GM18520 (cell line): ENCODE results near the gene EHMT1.
"Not testable (repeated sequence)": the region's sequence is repeated elsewhere in the genome, so short reads cannot be mapped to it uniquely, and the experiment has no call there.

Experiments
- ATAC-seq: cut with Tn5 transposase; IDR thresholded peaks from one replicate; pipeline ENCODE4 v1.9.1; 2021; ENCODE audit not compliant: unreplicated experiment

EHMT1 gene

GRCh38 chr9:137800196-137801022, 181.6 kb downstream of the EHMT1 start:
- no peak for ATAC-seq

GRCh38 chr9:137801023-137801319, 182.2 kb downstream of the EHMT1 start:
- ATAC-seq, result no peak

GRCh38 chr9:137802021-137802420, 183.2 kb downstream of the EHMT1 start:
- ATAC-seq, result no peak

GRCh38 chr9:137802521-137803243, 183.9 kb downstream of the EHMT1 start:
- no peak for ATAC-seq

GRCh38 chr9:137804908-137805630, 186.3 kb downstream of the EHMT1 start:
- ATAC-seq, result no peak

- no peak for ATAC-seq
Measured at GRCh38 chr9:137807721-137808703, 189.2 kb downstream of the EHMT1 start.

- ATAC-seq, result no peak
Measured at GRCh38 chr9:137809040-137809576, 190.3 kb downstream of the EHMT1 start.

- ATAC-seq, result not testable (repeated sequence)
Measured at GRCh38 chr9:137809726-137810450, 191.1 kb downstream of the EHMT1 start.

GRCh38 chr9:137811283-137811870, 192.6 kb downstream of the EHMT1 start:
- ATAC-seq, result no peak

GRCh38 chr9:137812356-137813023, 193.7 kb downstream of the EHMT1 start:
- no peak for ATAC-seq

- no peak for ATAC-seq
Measured at GRCh38 chr9:137813167-137813566, 194.4 kb downstream of the EHMT1 start.

- no peak for ATAC-seq
Measured at GRCh38 chr9:137813651-137814415, 195.0 kb downstream of the EHMT1 start.

GRCh38 chr9:137814436-137814835, 195.6 kb downstream of the EHMT1 start:
- ATAC-seq, result no peak

- no peak for ATAC-seq
Measured at GRCh38 chr9:137814841-137815240, 196.0 kb downstream of the EHMT1 start.

- ATAC-seq, result no peak
Measured at GRCh38 chr9:137815256-137816255, 196.8 kb downstream of the EHMT1 start.

GRCh38 chr9:137816531-137817235, 197.9 kb downstream of the EHMT1 start:
- ATAC-seq, result no peak
